Uterus (tissue), 2 donors: ENCODE data around the gene AMBN.

Experiments
- CTCF ChIP-seq, 4 experiments: fragments of 200-600 bp in 2 of 4; fragments of 450-650 bp in 2 of 4; sonication (generic) in 2 of 4; IDR thresholded peaks; one replicate each; pipeline ENCODE4 v1.5.1; 2016 to 2019; ENCODE audit warnings: antibody characterized with exemption in 4 of 4, mild to moderate bottlenecking in 2 of 4, moderate library complexity in 1 of 4
- POLR2A ChIP-seq, 2 donors: fragments of 450-650 bp; IDR thresholded peaks; one replicate each; pipeline ENCODE4 v1.6.1; 2016; ENCODE audit warnings: antibody characterized with exemption in 2 of 2, mild to moderate bottlenecking in 1 of 2, moderate library complexity in 1 of 2

GRCh38 chr4:70559211-70559830 is 32.7 kb upstream of the AMBN start:
- TF ChIP-seq POLR2A (IDR thresholded peaks at IDR 0.05) = no peak
- TF ChIP-seq CTCF (IDR thresholded peaks at IDR 0.05) = peak; percentile 55 to 58 (median 56)
